LNCaP clone FGC (cell line): ENCODE data around the gene BCAS3.
A peak's percentile ranks its signal among the peaks of the same experiment; 100 is the strongest.

Source experiments
- DNase-seq: peaks from one replicate; pipeline ENCODE4 v3.0.0-alpha.2; 2011; ENCODE audit warnings: low read depth
- H3K4me3 ChIP-seq: 2 replicates; pipeline ENCODE4 v1.5.1; 2011; ENCODE audit warnings: mild to moderate bottlenecking, low read depth, low read length, control low read depth
- TF ChIP-seq, protein P1 (sequence below): IDR thresholded peaks from 2 replicates; pipeline ENCODE4 v1.5.1; 2012; ENCODE audit warnings: mild to moderate bottlenecking; ENCODE audit not compliant: control insufficient read depth, insufficient read depth; ENCODE audit errors: extremely low read depth

BCAS3 gene

DNA sequence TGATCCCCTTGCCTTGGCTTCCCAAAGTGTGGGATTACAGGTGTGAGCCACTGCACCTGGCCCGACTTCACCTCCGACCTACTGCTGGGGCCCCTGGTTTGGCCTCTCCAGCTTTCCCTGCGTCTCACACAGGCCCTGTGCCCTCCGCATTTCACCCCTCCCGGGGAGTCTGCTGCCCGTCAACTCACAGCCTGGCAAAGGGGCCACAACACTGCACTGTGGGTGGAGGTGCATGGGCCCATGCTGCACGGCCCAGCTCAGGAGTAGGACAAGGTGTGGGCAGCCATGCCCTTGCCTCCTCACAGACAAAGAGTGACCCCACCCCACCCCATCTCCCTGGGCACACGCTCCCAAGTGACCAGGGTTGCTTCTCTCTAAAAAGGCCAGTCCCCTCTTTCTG lies 709.4 kb downstream of the BCAS3 start:
- no peak for DNase-seq
- TF ChIP-seq, protein P1, sequence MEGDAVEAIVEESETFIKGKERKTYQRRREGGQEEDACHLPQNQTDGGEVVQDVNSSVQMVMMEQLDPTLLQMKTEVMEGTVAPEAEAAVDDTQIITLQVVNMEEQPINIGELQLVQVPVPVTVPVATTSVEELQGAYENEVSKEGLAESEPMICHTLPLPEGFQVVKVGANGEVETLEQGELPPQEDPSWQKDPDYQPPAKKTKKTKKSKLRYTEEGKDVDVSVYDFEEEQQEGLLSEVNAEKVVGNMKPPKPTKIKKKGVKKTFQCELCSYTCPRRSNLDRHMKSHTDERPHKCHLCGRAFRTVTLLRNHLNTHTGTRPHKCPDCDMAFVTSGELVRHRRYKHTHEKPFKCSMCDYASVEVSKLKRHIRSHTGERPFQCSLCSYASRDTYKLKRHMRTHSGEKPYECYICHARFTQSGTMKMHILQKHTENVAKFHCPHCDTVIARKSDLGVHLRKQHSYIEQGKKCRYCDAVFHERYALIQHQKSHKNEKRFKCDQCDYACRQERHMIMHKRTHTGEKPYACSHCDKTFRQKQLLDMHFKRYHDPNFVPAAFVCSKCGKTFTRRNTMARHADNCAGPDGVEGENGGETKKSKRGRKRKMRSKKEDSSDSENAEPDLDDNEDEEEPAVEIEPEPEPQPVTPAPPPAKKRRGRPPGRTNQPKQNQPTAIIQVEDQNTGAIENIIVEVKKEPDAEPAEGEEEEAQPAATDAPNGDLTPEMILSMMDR: no peak
- no peak overlapping the region for H3K4me3 ChIP-seq

DNA sequence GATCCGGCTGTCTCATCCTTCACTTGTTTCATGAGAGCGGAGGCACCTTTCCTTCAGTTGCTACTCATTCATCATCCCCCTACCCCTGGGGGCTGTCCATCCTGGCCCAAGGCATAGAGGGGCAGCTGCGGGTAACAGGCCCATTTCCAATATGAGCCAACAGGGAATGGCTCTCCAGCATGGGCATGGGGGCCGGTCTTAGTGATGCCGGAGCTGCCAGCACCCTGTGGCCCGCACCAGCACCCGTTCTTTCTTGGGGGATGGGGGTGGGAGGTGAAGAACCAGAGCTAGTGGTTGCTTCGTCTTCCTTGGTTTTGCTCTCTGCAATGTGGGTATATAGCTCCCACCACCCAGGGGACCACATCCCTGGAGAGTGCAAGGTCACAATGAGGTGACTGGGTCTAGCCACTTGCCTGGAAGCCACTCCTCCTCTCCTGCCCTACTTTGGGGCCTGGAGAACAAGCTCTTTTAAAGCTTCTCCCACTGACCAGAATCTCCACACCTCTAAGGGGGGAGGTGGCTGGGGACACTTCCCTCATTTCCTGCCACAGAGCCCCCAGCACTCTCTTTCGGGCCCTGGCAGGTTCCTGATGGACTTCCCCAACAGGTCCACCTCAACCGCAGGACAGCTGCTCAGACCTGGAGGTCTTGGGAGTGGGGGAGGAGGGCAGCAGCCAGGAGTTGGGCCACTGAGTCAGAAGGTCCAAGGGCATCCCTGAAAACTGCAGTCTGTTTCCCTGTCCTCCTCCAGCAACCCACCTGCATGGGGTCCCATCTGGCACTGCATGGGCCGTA lies 710.1 kb downstream of the BCAS3 start:
- TF ChIP-seq, protein P1: no peak
- DNase-seq: no peak
- H3K4me3 ChIP-seq: no peak overlapping the region

DNA sequence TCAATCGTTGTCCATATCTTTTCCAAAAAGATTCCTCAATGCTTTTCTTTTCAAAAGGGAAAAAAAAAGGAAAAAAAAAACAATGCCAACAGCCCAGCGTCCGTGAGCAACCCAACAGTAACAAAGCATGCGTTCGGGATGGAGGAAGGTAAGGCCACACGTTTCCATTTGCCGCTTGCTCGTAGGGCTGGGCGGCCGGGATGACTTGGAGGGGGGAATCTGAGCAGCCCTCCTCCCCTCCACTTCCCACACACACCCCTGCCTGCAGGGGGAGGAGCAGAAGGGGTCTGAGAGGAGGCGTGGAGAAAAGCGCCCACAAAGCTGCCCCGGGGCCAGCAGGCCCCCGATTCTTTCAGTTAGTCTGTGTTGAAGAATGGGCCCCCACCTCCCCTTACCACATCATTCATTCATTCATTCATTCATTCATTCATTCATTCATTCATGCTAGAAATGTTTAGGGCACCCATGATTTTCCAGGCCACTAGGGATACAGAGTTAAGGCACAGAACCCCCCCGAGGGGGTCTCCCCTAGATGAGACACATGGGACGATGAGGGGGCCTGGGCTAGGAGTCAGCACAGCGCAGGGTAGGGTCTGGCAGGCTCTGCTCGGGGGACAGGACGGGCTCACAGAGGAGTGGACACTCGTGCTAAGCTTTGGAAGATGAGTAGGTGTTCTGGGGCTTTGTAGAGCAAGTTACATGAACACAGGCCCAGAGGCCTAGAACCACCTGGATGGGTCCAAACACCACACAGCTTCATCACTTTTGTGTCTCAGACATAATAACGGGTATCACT lies 711.1 kb downstream of the BCAS3 start:
- TF ChIP-seq, protein P1: no peak
- no peak for DNase-seq
- H3K4me3 ChIP-seq: no peak overlapping the region

DNA sequence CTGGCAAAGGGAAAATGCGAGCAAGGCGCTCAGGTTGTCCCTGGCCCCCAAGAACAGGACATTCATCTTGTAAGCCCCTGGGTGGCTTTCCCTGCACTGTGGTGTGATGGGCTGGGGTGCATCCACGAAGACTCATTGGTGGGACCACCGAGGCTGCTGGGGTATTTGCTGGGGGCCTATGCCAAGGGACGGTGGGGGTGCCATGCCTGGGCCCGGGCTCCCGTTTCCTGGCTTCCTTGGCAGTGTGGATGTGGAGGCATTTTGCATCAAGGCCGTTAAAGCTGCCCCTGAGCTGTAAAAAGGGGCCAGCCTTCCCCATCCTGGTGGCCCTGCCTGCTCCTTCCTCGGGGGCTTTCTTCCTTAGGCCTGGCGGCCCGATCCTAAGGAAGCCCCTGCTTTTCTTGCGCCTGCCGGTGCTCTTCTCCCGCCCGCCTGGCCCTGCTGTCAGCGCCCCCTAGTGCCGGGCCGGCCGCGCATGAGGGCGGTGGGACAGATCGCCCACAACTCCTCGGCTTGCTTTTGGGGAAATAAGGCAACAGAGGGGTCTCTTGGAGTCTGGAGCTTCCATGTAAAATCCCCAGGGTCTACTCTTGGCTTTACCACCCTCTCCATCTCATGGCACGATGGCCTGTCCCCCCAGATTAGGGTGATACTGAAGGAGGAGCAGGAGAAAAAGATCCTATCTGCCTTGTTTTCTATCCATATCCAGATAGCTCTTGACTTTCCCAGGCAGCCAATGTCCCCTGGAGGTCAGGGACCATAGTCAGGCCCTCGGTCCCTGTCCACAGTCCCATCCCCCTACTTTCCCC lies 712.2 kb downstream of the BCAS3 start:
- no peak for DNase-seq
- TF ChIP-seq, protein P1: peak; percentile 96
- no peak overlapping the region for H3K4me3 ChIP-seq

DNA sequence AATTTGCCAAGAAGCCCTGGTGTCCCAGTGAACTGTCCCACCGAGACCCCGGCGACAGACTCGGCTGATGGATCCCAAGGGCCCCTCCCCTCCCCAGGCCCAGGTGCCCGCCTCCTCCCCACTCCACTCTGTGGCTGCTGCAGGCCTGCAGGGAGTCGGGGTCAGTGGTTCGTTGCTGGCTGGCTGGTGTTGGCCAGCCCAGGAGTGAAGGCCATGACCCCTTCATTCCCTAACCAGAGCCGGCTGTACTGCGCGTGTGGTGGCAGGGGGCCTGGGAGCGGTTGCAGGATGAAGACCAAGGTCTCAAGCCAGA lies 712.8 kb downstream of the BCAS3 start:
- no peak overlapping the region for H3K4me3 ChIP-seq
- no peak for DNase-seq
- TF ChIP-seq, protein P1: no peak

DNA sequence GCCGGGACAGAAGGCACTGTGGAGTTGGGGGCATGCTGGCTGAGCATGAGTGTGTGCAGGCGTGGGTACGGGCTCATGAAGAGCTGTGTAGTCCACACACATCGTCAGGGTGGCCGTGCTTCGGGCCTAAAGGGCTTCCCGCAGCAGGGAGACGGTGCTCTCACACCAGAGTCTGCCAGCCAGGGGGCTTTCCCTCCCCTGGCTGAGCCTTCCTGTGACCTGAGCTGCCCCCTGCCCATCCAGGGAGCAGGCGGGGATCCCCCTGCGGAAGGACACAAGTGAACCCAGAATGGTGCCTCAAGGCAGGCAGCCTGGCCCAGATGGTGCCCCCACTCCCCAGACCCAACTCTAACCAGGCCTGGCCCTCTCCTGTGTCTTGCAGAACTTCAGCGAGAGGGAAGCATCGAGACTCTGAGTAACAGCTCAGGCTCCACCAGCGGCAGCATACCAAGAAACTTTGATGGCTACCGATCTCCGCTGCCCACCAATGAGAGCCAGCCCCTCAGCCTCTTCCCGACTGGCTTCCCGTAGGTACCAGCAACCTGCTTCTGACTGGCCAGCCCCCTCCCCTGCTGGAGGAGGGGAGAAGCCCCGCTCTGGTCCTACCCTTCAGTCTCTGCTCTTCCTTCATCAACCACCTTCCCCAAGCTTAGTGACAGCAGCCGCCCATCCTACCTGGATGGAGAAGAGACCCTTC lies 714.1 kb downstream of the BCAS3 start:
- H3K4me3 ChIP-seq: no peak overlapping the region
- TF ChIP-seq, protein P1: no peak
- no peak for DNase-seq
